MG63 (cell line): ENCODE measurements around the gene CTNNA2. TPM values are rescaled to one million over a fixed set of nuclear protein-coding genes. Genes with fewer than 3 reads are reported as not detected.
A peak's percentile ranks its signal among the peaks of the same experiment; 100 is the strongest.

ENCODE experiments used
- DNase-seq: peaks from one replicate; pipeline ENCODE4 v3.0.0-alpha.2; 2020
- H3K27me3 ChIP-seq: fragments of 250-450 bp; sonication (Bioruptor Pico); 2 replicates; pipeline ENCODE4 v1.5.1; 2020; ENCODE audit warnings: mild to moderate bottlenecking, moderate library complexity
- H3K36me3 ChIP-seq: fragments of 250-450 bp; sonication (Bioruptor Pico); 2 replicates; pipeline ENCODE4 v1.5.1; 2020; ENCODE audit warnings: mild to moderate bottlenecking, moderate library complexity
- H3K4me3 ChIP-seq: fragments of 250-450 bp; sonication (Bioruptor Pico); 2 replicates; pipeline ENCODE4 v1.5.1; 2020; ENCODE audit warnings: mild to moderate bottlenecking, moderate library complexity
- H3K9me3 ChIP-seq: fragments of 250-450 bp; sonication (Bioruptor Pico); 2 replicates; pipeline ENCODE4 v1.5.1; 2020; ENCODE audit warnings: mild to moderate bottlenecking, moderate library complexity
- total RNA-seq: library from RNA; depleted of rRNA; stranded (reverse); fragments of >200 nt; shearing (Covaris generic); gene quantifications from 2 replicates; pipeline ENCODE4 v1.2.3, GENCODE V29; 2014; ENCODE audit warnings: low replicate concordance

The CTNNA2 gene
- total RNA-seq, 1 experiment from 2014 or later, result not detected

DNA sequence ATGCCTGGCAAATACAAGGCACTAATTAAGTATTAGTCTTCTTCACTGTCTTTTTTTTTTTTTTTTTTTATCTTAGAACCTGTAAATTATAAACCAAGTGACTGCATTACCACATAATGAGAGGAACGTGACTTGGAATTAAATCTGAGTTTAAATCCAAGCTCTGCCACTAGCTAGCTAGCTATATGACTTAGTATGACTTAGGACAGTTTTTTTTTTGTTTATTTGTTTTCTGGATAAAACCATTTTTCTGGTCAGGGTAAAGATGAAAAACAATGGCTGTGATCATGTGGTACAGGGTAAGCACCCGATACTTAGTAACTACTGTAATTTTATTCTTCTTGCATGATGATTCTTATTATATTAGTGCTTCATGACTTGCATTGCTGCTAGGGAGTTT lies 983.5 kb downstream of the CTNNA2 start:
- no peaks in the 10 kb centered on the region for H3K36me3 ChIP-seq
- H3K27me3 ChIP-seq, result no peaks in the 10 kb centered on the region
- no peaks in the 10 kb centered on the region for H3K9me3 ChIP-seq
- no peak for DNase-seq
- H3K4me3 ChIP-seq, result no peak overlapping the region

DNA sequence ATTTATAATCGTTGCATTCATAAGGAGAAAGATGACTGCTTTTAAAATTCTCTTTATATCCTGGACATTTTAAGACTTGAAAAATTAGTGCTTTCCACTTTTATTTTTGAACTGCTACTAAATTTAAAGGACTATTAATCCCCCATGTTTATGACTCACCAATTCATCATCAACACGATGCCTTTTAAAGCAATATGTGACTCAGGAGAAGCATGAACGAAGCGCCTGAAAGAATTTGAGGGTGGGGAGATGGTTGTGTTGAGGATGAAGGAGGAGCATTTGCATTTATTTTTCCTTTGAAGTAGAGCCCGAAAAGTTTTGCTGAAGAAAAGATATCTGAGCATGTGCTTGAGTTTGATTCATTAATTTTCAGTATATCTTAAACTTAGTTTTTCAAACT lies 983.9 kb downstream of the CTNNA2 start:
- peak; percentile 44 for DNase-seq

DNA sequence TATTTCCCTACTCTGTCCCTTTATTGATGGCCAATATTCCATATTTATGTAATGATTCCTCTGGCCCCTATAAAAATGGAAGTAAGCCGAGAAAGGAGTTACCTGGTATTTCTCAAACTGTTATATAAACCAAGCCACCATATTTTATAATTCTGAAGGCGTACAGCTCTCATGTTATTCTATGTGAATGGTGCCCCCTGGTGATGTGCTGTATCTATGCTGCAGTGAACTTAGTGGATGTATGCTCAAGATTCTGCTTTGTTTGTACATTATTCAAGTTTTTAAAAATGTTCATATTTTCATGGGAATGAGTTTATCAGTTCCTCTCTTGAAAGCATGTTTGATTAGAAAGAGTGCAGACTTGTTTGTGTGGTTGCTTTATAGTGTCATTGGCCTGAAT lies 986.2 kb downstream of the CTNNA2 start:
- no peaks in the 10 kb centered on the region for H3K36me3 ChIP-seq
- peak; percentile 6 for DNase-seq
- no peaks in the 10 kb centered on the region for H3K27me3 ChIP-seq
- H3K9me3 ChIP-seq, result no peaks in the 10 kb centered on the region
- no peak overlapping the region for H3K4me3 ChIP-seq

More for the DNA sequence above, 983.9 kb downstream of the CTNNA2 start:
- no peaks in the 10 kb centered on the region for H3K27me3 ChIP-seq
- H3K4me3 ChIP-seq, result no peak overlapping the region
- H3K36me3 ChIP-seq, result no peaks in the 10 kb centered on the region
- H3K9me3 ChIP-seq, result no peaks in the 10 kb centered on the region

DNA sequence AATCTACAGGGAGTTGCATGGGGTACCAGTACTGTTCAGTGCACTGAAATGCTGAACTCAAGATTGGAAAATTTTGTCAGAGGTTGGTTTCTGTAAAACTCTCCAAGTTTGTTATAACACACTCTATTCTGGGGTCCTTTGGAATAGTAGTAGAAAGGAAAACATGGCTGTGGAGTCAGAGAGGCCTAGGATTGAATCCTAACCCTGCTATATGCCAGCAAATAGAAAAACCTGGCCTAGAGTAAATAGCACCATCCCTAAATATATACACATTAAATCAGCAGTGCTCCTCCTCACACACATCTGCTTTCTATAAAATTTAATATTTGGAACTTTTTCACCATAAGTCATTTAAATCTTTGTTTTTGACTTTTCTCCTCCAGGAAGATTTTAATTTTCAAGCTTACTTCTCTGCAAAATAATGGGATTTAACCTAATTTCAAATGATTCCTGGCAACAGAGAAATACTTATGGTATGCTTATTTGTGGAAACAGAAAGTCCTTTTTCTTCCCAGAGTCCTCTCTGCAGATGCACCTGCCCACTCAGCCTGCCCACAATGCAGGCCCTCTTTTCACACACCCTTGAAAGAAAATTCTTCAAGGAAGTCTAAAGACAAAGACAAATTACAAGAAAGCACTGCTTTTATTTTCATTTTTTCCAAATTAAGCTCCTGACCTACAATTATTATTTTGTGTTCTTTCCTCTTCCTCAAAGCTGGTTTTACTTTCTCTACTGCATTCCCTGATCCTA lies 989.2 kb downstream of the CTNNA2 start:
- DNase-seq, result no peak
- H3K27me3 ChIP-seq, result no peaks in the 10 kb centered on the region
- no peaks in the 10 kb centered on the region for H3K9me3 ChIP-seq
- H3K4me3 ChIP-seq, result no peak overlapping the region
- no peaks in the 10 kb centered on the region for H3K36me3 ChIP-seq

DNA sequence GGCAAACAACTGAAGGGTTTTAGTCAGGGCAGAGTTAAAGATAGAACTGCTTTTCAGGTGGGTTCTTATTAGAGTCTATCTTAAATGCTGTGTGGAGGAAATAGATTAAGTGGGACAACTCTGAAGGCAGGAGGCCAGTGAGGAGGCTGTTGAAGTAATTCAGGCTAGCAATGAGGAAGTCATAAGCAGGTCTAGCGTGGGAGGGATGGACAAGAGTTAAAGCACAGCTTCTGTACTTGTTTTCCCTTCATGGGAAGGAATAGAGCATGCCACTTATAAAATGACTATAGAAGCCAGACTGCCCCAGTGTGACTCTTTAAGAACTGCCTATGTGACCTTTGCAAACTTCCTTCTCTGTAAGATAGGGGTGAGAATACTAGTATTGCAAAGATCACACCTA lies 993.7 kb downstream of the CTNNA2 start:
- H3K9me3 ChIP-seq, result no peaks in the 10 kb centered on the region
- no peak for DNase-seq
- no peaks in the 10 kb centered on the region for H3K36me3 ChIP-seq
- H3K27me3 ChIP-seq, result no peaks in the 10 kb centered on the region
- no peak overlapping the region for H3K4me3 ChIP-seq

DNA sequence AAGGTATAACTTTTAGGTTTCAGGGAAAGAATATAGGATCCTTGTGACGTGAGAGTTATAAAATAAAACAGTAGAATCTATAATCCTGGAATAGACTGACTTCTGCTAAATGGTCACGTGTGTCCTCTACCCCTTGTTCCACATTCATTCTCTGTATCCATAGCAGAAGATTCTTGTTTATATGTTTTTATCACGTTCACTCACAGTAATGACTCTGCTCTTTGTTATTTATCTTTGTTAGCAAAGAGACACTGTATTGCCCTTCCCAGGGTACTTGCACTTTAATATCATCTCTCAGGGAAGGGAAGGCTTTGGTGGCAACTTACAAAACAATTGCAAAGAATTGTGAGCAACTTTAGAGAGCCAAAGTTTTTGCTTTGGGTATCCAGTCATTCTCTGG lies 997.9 kb downstream of the CTNNA2 start:
- H3K4me3 ChIP-seq, result no peak overlapping the region
- H3K9me3 ChIP-seq, result no peaks in the 10 kb centered on the region
- H3K36me3 ChIP-seq, result no peaks in the 10 kb centered on the region
- H3K27me3 ChIP-seq, result no peaks in the 10 kb centered on the region
- no peak for DNase-seq

DNA sequence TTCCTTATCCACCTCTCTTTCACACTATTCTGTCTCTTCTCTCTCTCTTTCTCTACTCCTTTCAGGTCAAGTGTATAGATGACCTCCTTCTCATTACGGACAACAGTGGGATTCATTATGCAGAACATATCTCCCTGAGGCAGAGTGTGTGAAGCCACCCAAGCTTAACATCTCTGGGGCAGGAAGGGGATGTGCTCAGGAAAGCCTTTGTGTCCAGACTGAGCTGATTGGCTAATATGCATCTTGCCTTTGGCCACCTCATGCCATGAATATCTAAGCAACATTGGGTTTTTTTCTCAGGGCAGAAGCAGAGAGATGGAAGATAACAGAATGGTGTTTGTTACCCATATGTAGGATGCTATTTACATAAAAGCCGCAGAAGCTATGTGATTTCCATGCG lies 1003.1 kb downstream of the CTNNA2 start:
- no peaks in the 10 kb centered on the region for H3K36me3 ChIP-seq
- no peak overlapping the region for H3K4me3 ChIP-seq
- no peaks in the 10 kb centered on the region for H3K27me3 ChIP-seq
- H3K9me3 ChIP-seq, result no peaks in the 10 kb centered on the region
- DNase-seq, result no peak

DNA sequence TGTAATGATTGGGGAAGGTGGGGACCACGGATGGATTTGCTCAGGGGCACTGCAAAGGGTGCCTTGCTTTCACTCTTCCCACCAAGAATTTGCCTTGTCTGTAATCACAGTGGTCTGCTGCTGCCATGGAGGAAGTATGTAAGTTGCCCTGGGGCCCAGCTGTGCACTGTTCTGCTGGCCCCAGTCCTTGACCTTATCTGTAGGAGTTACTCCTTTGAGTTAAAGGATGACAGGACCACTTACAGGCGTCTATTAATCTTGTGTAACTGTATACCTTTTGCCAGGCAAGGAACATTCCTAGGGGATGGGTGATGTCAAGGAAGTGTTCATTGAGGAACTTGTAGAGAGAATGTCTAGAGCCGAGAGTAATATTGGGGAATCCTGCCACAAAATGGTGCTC lies 1004.5 kb downstream of the CTNNA2 start:
- Histone ChIP-seq H3K4me3 (no peak overlapping the region), H3K27me3 (no peaks in the 10 kb centered on the region), H3K9me3 (no peaks in the 10 kb centered on the region), H3K36me3 (no peaks in the 10 kb centered on the region)
- peak; percentile 26 for DNase-seq

DNA sequence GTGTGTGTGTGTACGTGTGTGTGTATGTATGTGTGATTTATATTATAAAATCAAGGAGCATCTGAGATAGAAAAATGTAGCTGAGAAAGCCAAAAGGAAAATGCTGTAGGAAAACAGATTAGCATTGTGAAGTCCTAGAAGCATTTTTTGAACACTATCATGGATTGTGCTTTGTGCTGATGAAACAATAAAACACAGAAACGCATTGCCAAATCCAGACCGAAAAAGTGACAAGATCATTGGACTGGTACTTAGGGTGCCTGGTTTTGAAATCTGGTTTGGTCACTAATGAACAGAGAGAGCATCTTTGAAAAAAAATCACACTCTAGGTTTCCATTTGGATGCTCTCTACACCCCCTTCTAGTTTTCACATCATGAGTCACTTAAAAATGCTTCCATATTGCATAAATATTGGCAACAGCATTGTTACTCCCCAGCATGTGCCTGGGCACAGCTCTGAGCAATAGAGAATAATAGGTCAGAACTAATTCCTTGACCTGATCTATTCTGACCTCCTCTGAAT lies 1006.3 kb downstream of the CTNNA2 start:
- DNase-seq, result peak; percentile 25
- Histone ChIP-seq H3K36me3 (no peaks in the 10 kb centered on the region), H3K4me3 (no peak overlapping the region), H3K27me3 (no peaks in the 10 kb centered on the region), H3K9me3 (no peaks in the 10 kb centered on the region)

DNA sequence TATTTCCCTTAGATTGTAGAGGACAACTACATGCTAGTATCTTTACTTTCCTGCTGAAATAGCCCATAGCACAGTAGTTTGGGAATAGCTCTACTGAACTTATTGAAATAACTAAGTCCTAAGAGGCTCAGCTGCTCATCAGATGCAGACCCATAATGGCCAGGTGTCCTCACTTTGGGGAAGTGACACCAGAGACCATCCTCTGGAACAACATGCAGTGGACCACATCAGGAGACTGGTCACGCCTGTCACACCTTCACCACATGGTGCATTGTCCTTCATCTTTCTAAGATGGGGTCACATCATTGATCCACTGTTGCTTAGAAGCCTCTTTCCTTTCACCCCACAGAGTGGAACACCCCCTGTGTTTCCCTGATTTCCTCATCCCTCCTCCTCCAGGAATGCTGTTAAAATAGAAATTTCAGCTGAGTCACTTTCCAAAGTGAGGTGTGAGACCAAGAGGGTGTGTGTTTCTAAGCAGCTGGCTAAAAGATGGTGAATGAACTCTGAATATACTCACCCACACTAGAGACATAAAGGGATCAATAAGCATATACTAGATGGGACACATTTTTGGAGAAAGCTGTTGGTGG lies 1006.9 kb downstream of the CTNNA2 start:
- H3K27me3 ChIP-seq, result no peaks in the 10 kb centered on the region
- H3K9me3 ChIP-seq, result no peaks in the 10 kb centered on the region
- H3K4me3 ChIP-seq, result no peak overlapping the region
- H3K36me3 ChIP-seq, result no peaks in the 10 kb centered on the region
- no peak for DNase-seq

DNA sequence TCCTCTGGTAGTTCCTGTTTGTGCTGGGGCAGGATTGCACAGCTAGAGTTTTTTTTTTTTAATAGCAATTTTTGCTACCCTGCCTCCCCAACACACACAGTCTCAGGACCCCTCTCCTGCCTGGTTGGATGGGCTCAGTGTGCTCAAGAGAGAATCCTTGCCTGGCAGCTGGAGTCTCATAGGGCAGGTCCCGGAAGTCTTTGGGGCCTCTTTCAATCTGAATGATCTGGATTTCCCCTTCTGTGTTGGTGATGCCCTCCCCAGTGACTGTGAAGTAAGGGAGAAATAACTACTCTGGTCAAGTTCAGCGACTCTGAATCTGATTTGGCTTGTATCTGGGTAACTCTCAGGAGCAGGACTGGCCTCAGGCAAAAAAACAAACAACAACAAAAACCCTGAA lies 1012.3 kb downstream of the CTNNA2 start:
- H3K9me3 ChIP-seq, result no peaks in the 10 kb centered on the region
- no peaks in the 10 kb centered on the region for H3K27me3 ChIP-seq
- H3K4me3 ChIP-seq, result no peak overlapping the region
- H3K36me3 ChIP-seq, result no peaks in the 10 kb centered on the region
- no peak for DNase-seq

DNA sequence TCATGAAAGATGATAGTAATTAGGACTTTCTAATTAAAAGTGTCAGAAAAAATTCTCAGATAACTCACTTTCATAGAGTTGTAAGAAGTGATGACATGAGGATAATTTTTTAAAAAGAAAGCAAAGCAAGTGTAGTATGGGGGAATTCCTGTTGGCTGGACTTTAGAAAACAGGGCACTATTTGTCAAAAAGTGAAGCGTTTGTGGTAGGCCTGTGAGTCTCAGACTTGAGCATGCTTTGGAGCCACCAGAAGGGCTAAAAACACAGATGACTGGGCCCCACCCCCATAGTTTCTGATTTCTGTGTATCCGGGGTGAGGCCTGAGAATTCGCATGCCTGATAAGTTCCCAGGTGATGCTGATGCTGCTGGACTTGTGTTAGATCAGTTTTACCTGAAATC lies 1014.3 kb downstream of the CTNNA2 start:
- Histone ChIP-seq H3K27me3 (no peaks in the 10 kb centered on the region), H3K9me3 (no peaks in the 10 kb centered on the region), H3K36me3 (no peaks in the 10 kb centered on the region), H3K4me3 (no peak overlapping the region)
- DNase-seq, result no peak

DNA sequence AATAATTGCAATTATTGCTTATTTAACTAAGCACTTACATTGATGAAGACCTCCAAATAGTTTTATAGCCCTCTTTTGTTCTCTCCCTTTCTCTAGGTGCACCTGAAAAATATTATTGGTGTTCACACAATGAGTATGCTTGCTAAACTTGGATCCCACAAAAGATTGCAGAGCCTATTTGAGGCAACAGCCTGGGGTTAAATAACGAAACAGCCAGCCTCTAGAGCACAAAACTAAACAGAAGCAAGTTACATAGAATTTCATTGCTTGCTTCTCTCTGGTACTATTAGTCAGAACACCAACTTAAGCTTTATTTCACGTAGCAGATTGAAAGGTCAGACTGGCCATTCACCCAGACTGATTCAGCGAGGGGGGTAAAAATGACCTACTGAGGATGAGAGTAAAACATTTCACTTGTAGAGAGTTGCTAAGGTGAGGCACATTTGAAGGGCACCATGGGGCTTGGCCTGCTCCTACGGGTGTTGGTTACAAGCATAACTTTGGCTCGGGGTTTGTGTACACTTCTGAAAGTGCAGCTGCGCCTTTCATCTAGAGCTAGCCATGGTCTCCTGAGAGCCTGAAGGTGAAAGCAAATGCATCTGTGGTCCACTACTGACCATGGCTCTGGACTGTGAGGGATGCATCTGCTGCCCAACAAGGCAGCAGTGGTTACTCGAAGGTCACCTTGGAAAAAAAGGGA lies 1016.8 kb downstream of the CTNNA2 start:
- Histone ChIP-seq H3K4me3 (no peak overlapping the region), H3K9me3 (no peaks in the 10 kb centered on the region), H3K36me3 (no peaks in the 10 kb centered on the region), H3K27me3 (no peaks in the 10 kb centered on the region)
- no peak for DNase-seq

DNA sequence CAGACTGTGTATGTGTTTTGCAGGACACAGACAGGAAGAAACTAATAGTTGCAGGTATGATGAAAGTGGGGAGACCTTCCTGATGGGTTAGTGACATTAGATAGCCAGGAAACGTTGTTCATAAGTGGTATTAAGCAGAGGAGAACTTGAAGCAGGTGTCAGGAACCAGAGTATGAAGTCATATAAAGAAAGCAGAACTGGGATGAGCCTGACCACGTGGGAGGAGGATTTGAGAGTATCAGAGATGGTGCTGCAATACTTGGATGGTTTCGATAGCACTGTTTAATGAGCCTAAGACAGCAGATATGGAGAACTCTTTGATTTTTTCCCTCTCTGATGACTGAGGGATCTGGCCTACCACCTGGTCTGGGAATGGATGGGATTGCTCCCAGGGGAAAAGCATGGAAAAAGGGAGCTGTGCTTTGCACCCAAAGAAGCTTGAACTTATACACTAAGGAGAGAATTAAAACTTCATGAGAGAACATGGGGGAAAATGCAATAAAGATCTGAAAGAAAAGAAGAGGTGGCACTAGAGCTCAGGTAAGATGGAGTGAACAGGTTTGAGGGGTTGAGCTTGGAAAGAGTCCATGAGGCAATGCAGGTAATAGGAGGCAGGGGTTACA lies 1017.7 kb downstream of the CTNNA2 start:
- H3K36me3 ChIP-seq, result no peaks in the 10 kb centered on the region
- H3K27me3 ChIP-seq, result no peaks in the 10 kb centered on the region
- no peaks in the 10 kb centered on the region for H3K9me3 ChIP-seq
- no peak overlapping the region for H3K4me3 ChIP-seq
- DNase-seq, result no peak

DNA sequence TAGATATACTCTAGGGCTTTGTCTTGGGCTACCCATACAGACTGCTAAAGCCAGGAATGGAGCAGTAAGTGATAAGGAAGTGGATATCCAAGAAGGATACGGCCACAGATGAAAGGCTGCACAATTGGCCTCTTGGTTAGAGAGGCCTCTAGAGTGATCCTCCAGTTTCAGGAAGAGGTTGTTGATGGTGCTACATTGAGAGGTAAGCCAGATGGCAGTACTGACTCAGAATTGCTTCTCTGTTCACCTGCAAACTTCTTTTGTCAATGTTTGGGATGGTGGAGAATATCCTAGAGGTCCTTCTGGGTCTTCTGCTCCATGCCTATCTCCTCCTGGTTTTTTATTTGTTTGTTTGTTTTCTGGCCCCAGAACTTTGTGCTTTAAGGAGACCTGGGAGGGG lies 1018.5 kb downstream of the CTNNA2 start:
- H3K27me3 ChIP-seq, result no peaks in the 10 kb centered on the region
- no peak overlapping the region for H3K4me3 ChIP-seq
- no peak for DNase-seq
- no peaks in the 10 kb centered on the region for H3K36me3 ChIP-seq
- no peaks in the 10 kb centered on the region for H3K9me3 ChIP-seq

DNA sequence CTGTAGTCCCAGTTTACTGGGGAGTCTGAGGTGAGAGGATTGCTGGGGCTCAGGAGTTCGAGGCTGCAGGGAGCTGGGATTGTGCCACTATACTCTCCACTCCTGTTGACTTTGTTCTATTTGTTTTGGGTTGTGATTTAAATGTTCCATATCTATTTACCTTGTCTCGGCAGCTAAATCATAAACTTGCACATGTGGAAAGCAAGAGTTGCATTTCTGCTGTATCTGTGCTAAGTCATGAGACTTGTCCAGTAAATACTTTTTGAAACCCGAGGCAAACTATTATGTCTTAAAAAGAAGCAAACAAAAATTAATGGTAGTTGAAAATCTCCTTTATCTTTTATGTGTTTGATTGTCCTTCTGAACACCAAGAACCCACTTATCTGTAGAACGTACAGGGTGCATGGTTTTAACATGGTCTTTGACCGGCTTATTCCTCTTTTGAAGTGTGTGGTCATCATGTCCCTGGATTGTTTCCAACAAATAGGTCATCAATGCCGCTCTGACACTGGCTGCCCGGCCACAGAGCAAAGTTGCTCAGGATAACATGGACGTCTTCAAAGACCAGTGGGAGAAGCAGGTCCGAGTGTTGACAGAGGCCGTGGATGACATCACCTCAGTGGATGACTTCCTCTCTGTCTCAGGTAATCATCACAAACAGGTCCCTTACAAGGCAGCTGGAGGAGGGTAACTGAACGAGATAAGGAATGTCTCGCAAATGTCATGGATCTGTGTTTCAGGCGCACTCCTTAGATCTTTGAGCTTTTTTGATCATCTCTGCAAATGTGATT lies 1032.8 kb downstream of the CTNNA2 start:
- DNase-seq, result no peak
- H3K27me3 ChIP-seq, result no peaks in the 10 kb centered on the region
- H3K4me3 ChIP-seq, result no peak overlapping the region

More for the DNA sequence above, 1032.8 kb downstream of the CTNNA2 start:
- Histone ChIP-seq H3K9me3 (no peaks in the 10 kb centered on the region), H3K36me3 (no peaks in the 10 kb centered on the region)
